Jurkat, Clone E6-1 (cell line): ENCODE data around the gene ADARB2.

Experiments
- DNase-seq: peaks from one replicate; pipeline ENCODE4 v3.0.0-alpha.2; 2011; ENCODE audit warnings: low read depth, low spot score
- H3K4me3 ChIP-seq: 2 replicates; pipeline ENCODE4 v1.5.1; 2011; ENCODE audit warnings: mild to moderate bottlenecking, low read length, control low read depth, moderate library complexity

Gene ADARB2

DNA sequence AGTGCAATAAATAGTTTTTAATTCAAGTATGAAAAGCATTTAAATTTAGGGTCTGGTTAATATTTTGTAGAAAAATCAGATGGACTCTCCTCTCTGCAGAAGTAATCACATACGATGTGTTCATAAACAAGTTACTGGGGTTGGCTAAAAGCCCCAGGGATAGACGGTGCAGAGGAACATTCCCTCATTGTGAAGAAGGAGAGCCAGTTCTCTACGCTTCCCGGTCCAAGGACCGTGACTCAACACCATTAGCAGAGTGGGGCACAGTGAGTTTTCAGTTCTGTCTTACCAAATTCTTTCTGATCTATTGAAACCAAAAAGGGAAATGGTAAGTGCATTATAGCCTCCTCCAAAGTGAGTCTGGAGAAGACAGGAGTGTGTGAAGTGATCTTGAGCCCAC lies 353.3 kb downstream of the ADARB2 start:
- no peak overlapping the region for H3K4me3 ChIP-seq
- DNase-seq, result no peak

DNA sequence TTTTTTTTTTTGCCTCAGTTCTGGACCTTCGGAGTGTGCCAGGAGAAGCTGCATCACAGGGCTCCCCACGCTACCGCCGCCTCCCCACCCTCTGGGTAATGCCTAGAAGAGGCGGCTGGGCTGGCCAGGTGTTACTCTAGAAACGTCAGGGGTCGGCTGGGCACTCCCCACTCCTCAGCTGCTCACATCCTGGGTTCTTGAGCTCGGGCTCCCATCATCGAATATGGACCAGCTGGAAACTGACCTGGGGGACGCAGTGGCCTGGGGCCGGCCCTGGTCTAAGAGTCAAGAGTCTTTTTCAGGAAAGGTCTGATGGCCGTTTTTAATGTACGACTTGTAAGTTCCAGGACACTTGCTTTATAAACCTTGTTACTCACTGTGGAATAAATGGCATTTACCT lies 354.6 kb downstream of the ADARB2 start:
- DNase-seq, result no peak
- H3K4me3 ChIP-seq, result no peak overlapping the region

DNA sequence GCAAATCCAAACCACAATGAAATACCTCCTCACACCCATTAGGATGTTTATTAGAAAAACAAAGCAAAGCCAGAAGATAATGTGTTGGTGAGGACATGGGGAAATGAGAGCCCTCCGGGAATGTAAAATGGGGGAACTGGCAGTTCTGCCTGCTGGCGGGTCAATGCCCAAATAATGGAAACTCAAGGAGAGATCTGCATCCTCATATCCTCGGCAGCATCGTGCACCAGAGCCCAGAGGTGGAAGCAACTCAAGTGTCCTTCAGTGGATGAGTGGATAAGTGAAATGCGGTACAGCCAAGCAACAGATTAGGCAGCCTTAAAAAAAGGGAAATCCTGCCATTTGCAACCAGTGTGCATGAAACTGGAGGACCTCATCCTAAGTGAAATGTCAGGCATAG lies 356.0 kb downstream of the ADARB2 start:
- H3K4me3 ChIP-seq, result no peak overlapping the region
- DNase-seq, result no peak

DNA sequence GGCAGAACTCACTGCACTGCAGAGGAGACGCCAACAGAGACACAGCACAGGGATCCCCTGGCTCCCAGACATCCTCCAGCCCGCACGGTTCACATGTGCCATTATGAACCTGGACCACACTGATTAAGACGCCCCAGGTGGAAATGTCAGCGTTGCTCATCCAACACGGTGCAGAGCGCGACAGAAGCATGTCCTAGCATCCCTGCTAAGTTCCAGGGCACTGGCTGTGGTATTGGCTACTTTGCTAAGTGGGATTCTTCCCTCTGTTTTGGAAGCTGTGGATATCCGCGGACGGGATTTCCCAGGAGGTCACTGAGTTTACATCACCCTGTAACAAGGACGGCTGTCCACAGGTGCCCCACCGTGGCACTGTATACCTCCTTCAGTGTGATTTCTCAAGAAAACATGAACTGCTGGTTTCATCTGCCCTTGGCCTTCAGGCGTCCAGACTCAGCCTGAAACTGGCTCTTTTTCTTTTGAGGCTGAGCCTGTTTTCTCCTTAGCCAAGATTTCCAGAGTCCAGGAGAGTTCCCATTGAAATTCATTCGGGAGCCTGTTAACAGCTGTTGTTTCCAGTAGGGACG lies 357.1 kb downstream of the ADARB2 start:
- DNase-seq, result no peak
- no peak overlapping the region for H3K4me3 ChIP-seq

DNA sequence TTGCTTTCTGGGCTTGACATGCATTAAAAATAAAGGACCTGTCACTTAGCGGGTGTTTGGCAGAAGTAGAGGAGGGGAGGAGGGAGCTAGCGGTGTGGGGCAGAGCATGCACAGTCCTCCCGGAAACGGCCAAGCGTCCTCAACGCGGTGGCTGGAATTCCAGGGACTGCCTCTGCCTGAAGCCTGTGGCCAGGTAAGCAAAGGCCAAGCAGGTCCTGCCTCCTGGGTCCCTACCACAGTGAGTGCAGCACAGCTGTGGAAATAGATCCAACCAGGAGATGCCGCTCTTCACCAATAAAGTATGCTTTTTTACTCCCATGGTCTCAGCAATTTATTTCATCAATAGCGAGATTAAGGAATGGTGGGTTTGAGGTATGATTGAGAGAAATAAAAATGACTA lies 357.7 kb downstream of the ADARB2 start:
- no peak overlapping the region for H3K4me3 ChIP-seq
- no peak for DNase-seq

DNA sequence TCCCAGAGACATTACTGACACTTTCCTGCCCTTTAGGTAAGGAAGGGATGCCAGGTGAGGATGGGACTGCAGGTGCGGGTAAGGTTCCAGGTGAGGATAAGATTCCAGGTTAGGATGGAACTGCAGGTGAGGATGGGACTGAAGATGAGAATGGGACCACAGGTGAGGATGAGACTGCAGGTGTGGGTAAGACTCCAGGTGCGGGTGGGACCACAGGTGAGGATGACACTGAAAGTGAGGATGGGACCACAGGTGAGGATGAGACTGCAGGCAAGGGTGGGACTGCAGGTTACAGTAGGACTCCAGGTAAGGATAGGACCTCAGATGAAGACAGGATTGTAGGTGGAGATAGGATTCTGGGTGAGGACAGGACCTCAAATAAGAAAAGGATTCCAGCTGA lies 358.9 kb downstream of the ADARB2 start:
- DNase-seq, result no peak
- no peak overlapping the region for H3K4me3 ChIP-seq

DNA sequence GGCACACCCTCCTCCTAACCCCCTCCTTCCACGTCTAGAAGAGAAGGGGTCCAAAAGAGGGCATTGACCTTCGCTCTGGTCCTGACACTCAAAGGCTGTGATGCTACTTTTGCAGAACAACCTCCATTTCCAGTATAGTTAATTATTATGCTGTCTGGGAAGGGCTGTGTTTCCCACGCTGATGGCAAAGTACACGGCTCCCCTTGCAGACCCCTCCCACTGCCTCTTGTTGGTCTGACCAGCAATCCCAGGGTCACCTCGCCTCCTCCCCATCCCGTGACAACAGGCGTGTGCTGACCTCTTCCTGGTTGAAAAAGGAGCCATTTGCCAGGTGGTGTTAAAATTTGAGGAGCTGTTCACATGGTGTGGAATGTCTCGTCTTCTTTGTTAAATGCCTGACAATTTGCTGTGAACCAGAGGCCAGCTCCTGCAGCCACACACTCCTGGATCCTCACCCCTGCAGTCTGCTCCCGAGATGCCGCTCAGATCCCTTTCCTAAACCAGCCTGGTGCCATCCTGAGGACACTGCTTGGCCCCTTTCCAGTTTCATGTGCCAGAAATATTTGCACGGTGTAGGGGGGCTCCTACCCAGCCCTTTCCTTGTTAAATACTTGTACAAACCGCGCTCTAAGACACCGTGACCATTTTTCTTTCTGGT lies 359.5 kb downstream of the ADARB2 start:
- H3K4me3 ChIP-seq, result no peak overlapping the region
- DNase-seq, result no peak

DNA sequence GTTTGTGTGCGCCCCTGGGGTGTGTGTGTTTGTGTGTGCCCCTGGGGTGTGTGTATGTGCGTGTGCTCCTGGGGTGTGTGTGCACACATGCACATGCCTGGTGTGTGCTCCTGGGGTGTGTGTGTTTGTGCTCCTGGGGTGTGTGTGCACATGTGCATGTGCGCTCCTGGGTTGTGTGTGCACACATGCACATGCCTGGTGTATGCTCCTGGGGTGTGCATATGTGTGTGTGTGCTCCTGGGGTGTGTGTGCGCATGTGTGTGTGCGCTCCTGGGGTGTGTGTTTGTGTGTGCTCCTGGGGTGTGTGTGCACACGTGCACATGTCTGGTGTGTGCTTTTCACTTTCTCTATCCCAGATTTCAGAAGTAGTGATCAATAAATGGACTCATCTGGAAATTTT lies 360.1 kb downstream of the ADARB2 start:
- H3K4me3 ChIP-seq, result no peak overlapping the region
- no peak for DNase-seq

DNA sequence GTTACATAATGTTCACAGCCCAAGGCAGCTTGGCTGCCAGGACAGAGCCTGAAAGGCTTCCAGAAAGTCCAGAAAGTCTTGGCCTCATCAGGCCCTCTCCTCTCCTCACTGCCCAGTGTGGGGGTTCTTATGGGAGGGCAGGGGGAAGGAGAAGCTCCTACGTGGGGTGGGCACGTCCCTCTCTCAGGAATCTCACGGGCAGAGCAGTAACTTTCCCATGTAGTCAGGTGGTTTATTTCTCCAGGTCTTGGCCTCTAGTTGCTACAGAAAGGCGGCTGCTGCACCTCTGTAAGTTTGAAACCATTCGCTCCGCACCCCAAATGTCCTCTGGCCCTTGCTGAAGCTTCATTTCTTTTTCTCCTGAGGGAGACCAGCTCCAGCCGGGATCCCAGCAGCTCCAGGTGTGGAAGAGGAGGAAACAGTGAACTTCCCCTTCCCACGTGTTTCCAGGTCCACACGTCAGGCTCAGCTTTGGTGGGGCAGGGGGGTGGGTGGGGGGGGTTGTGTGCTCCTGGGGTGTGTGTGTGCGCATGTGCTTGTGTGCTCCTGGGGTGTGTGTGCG lies 360.9 kb downstream of the ADARB2 start:
- no peak for DNase-seq
- H3K4me3 ChIP-seq, result no peak overlapping the region

DNA sequence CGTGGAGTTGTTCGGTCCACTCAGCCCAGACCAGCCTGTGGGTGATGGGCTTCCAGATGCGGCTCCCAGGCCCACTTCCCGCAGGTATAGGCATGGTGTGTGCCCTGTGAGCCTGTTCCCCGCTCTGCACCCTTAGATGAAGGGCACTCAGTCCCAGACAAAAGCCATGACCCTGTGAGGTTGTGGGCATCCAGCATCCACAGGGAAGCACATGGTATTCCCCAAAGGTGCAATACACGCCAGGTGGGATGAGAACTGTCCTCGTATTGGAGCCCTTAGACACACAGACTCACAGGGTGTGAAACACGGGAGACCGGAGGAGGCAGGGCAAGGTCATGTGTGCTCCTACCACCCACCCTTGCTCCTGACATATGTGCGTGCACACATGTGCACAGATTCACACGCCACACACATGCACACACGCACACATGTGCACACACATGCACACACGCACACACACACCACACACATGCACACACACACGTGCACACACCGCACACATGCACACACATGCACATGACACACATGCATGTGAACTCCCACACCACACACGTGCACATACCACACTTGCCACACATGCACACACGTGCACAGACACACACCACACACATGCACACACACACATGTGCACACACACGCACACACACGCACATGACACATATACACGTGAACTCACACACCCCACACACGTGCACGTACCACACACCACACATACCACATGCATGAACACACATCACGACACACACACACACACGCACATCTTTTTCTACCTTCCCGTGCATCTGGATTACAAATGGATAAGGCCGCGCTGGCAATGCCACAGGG lies 361.8 kb downstream of the ADARB2 start:
- DNase-seq, result no peak
- H3K4me3 ChIP-seq, result no peak overlapping the region

DNA sequence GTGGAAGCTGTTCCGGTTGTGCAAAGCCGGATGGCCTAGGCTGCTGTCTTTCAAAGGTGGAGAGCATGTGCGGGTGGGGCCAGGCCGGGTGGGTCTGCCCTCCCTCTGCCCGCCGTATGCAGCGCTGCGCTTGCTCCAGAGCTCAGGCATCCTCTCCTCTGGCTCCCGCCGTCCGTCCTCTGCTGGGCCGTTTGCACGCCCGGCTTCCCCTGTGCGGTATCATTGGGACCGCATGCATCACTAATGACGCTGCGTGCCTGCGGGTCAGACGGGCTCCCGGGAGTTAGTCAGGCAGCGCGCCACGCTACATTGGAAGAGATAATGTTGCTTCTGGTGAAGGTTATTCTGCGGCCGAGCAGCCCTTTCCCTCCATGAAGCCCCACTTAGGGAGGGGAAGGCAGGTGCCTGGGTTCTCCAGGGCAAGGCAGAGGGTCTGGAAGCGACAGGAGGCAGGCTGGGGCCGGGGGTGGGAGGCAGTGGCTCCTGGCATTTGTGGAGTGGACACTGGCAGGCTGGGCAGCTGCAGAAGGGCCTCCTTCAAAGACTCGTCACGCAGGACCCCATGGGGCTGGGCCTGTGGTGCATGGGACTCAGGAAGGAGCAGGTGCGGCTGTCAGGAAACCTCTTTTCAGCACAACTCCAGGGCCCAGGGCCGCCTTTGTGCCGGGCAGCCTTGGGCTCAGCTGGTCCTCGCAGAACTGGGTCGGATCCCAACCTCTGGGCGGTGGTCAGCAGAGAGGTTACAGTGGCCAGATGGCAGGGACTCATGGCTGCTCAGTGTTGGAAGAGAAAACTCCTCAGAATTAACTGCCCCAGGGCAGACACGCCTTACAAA lies 362.6 kb downstream of the ADARB2 start:
- H3K4me3 ChIP-seq, result no peak overlapping the region
- no peak for DNase-seq

DNA sequence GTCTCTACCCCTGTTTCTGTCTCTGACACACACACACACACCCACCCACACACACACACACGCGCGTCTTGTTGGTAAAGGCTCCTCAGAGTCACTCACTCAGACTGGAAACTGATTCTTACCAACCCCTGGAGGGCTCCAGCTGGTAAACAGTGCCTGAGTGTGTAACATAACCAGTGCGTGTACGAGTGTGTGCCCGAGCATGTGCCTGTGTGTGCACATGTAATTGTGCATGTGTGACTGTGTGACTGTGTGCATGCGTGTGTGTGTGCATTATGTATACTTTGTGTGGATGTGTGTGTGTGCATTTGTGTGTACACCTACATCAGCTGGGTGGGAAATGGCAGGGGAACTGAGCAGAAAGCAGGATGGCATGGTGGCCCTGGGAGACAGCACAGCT lies 364.0 kb downstream of the ADARB2 start:
- H3K4me3 ChIP-seq, result no peak overlapping the region
- no peak for DNase-seq

DNA sequence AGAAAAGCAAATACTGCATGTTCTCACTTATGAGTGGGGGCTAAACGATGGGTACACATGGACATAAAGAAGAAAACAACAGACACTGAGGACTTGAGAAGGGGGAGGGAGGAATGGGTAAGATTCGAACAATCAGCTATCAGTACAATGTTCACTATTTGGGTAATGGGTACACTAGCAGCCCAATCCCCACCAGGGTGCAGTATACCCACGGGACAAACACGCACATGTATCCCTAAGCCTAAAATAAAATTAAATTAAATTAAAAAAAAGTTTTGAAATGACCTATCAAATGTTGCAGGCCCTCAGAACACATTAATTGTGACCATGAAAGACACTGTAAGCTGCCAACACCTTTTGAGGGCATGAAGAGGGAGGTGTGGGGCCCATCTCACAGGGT lies 365.1 kb downstream of the ADARB2 start:
- DNase-seq, result no peak
- no peak overlapping the region for H3K4me3 ChIP-seq

DNA sequence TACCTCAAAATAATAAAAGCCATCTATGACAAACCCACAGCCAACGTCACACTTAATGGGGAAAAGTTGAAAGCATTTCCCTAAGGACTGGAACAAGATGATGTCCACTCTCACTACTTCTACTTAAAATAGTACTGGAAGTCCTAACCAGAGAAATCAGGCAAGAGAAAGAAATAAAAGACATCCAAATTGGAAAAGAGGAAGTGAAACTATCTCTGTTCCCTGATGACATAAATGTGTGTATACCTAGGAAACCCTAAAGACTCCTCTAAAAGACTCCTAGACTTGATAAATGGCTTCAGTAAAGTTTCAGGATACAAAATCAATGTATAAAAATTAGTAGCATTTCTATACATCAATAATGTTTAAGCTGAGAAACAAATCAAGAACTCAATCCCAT lies 367.0 kb downstream of the ADARB2 start:
- H3K4me3 ChIP-seq, result no peak overlapping the region
- no peak for DNase-seq

DNA sequence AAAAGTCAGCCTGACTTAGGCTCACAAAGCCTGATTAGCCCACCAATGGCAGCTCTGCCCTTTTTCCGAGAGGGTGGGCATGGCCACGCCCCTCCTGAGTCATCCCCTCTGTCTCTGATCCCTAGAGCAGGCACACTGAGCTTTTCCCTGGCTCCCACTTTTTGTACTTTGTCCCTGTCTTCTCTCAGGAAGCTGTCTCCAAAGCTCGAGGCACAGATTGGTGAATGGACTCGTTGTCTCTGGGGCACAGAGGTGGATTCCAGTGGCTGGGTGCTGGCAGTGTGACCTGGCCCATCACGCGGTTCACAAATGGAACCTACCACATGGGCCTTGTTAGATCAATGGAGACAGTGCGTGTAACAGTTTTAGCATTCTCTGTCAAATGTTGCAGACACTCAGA lies 367.7 kb downstream of the ADARB2 start:
- no peak for DNase-seq
- H3K4me3 ChIP-seq, result no peak overlapping the region

DNA sequence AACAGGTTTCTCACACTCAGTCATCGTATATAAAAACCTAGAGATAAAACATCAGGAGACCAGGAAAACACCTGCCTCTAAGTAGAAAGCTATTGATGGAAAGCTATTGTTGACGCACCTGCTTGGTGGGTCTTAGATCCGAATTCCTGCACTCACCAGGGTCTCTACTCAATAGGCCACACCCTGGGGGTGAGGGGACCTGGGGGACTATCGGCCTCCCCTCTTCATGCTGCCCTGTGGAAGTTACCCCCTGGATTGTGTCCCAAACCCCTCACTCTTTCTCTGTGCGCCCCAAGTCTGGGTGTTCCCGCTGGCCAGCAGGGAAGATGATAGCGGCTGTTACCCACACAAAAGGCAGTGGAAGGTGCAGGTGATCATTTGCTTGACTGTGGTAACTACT lies 368.1 kb downstream of the ADARB2 start:
- no peak overlapping the region for H3K4me3 ChIP-seq
- DNase-seq, result no peak

DNA sequence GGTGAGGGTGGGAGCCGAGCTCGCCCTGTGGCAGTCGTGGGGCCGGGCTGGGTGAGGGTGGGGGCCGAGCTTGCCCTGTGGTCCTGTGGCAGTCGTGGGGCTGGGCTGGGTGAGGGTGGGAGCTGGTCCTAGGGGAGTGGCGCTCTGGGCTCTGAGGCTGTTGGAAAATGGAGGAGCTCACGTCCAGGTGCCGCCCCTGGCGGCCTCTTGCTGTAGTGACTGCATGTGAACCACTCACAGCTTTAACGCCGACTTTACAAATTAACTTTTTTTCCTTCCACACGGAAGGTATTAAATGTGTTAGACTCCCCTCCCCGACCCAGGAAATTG lies 368.5 kb downstream of the ADARB2 start:
- no peak overlapping the region for H3K4me3 ChIP-seq
- DNase-seq, result peak; percentile 44

DNA sequence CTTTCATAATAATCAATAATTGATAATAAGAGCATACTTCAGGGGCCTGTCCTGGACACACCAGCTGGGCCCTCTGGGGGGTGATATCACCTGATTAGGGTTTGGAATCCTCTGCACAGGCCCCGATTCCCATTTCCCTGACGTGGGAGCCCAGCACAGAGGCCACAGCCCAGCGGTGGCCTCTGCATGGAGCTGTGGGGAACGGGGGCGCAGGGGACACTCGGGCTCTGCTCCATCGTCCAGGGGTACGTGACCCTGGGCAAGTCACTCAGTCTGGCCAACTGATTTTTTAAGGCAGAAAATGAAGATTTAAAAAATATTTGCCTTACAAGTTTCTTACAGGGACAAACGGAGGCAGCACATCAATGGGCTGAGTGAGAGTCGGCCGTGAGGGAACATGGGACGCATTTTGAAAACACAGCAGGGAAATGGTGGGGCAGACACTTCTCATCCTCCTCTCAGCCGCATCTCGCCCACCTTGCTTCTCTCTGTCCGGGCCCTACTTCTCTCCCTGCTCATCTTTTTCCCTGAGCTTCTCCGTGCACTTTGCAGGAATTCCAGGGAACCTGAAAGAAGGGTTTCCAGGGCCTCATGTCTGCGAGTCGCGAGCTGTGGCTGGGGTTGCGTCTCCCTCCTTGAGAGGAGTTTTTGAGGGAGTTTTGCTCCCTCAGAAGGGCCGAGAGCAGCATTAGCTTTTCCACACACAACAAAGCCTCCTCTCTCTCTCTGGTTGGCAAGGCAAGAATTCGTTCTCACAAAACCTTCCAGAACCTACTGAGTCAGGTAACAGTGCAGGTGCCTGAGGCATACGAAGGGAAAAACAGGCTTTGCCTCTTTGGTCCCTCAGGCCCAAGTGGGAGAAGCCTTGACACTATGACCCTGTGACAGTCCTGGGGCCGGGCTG lies 369.1 kb downstream of the ADARB2 start:
- DNase-seq, result no peak
- H3K4me3 ChIP-seq, result no peak overlapping the region
